Measurements from ENCODE around the gene FAAP24.
"Not testable (repeated sequence)": the region's sequence is repeated elsewhere in the genome, so short reads cannot be mapped to it uniquely, and the experiment has no call there.

Gene FAAP24

DNA sequence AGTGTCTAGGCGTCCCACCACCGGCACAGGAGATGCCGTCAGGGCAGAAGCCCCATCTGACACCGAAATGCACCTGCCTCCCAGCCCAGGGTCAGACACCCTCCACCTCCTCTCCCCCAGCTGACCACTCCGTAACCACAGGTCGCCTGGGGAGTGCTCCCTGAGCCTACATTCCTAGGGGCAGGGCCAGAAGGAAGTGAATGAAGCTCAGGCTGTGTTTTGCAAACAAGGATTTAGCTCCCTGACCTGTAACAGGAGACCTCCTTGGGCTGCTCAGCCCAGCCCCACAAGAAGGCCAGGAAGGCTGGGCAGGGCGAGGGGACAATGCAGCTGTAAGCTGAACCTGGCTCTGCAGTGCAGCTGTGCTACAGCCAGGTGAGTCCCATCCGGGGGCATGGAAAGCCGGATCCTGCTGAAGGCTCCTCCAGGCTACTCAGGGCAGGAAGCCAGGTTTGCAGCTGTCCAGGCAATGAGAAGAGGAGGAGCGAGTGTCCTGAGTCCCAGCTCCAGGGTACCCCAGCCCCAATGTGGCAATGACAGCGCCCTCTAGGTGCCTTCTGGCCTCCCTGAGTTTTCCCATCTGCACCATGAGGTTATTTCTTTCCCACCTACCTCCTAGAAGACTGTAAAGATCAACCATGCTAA is 50.6 kb downstream of the FAAP24 start:
- no peaks in the 10 kb centered on the region for H3K9me3 ChIP-seq (ENCODE audit: severe bottlenecking)
- no peaks in the 10 kb centered on the region for H3K4me1 ChIP-seq (ENCODE audit: insufficient read depth, poor library complexity, severe bottlenecking)
- H3K36me3 ChIP-seq (ENCODE audit: low read depth) = peaks cover 8% of the 10 kb centered on the region; the same call in 1 of the 2 replicates
- no peak overlapping the region for H3K27ac ChIP-seq (ENCODE audit: poor library complexity, severe bottlenecking)
- no peak overlapping the region for H3K4me3 ChIP-seq (ENCODE audit: severe bottlenecking)
- TF ChIP-seq, protein P1, sequence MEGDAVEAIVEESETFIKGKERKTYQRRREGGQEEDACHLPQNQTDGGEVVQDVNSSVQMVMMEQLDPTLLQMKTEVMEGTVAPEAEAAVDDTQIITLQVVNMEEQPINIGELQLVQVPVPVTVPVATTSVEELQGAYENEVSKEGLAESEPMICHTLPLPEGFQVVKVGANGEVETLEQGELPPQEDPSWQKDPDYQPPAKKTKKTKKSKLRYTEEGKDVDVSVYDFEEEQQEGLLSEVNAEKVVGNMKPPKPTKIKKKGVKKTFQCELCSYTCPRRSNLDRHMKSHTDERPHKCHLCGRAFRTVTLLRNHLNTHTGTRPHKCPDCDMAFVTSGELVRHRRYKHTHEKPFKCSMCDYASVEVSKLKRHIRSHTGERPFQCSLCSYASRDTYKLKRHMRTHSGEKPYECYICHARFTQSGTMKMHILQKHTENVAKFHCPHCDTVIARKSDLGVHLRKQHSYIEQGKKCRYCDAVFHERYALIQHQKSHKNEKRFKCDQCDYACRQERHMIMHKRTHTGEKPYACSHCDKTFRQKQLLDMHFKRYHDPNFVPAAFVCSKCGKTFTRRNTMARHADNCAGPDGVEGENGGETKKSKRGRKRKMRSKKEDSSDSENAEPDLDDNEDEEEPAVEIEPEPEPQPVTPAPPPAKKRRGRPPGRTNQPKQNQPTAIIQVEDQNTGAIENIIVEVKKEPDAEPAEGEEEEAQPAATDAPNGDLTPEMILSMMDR (IDR thresholded peaks at IDR 0.05; ENCODE audit: poor library complexity, severe bottlenecking) = no peak
- DNase-seq (ENCODE audit: low spot score) (no peak), ATAC-seq (ENCODE audit: low read depth) (no peak)
- H3K27me3 ChIP-seq (ENCODE audit: insufficient read depth, poor library complexity, severe bottlenecking) = no peaks in the 10 kb centered on the region

DNA sequence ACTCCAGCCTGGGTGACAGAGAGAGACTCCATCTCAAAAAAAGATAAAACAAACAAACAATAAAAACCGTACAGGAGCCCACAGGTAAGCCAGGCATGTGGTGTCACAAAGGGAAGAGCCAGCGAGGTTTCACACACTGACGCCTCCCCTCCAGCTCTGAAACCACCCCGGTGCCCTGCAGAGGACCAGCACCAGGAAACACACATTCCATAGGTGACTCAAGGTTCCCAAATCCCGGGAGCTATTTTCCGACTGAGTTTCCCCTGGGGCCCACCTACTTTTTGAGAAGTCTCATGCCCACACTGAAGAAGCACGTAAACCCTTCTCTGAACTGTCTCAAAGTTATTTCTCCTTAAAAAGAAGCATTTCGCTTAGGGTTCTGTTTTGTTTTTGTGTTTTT is 52.4 kb downstream of the FAAP24 start:
- DNase-seq (ENCODE audit: low spot score) (no peak), ATAC-seq (ENCODE audit: low read depth) (no peak)
- TF ChIP-seq, protein P1 (IDR thresholded peaks at IDR 0.05; ENCODE audit: poor library complexity, severe bottlenecking) = no peak
- Histone ChIP-seq H3K4me3 (ENCODE audit: severe bottlenecking) (no peak overlapping the region), H3K27ac (ENCODE audit: poor library complexity, severe bottlenecking) (no peak overlapping the region), H3K36me3 (ENCODE audit: low read depth) (peaks cover 4% of the 10 kb centered on the region; the same call in 1 of the 2 replicates), H3K27me3 (ENCODE audit: insufficient read depth, poor library complexity, severe bottlenecking) (no peaks in the 10 kb centered on the region), H3K9me3 (ENCODE audit: severe bottlenecking) (no peaks in the 10 kb centered on the region), H3K4me1 (ENCODE audit: insufficient read depth, poor library complexity, severe bottlenecking) (no peaks in the 10 kb centered on the region)

DNA sequence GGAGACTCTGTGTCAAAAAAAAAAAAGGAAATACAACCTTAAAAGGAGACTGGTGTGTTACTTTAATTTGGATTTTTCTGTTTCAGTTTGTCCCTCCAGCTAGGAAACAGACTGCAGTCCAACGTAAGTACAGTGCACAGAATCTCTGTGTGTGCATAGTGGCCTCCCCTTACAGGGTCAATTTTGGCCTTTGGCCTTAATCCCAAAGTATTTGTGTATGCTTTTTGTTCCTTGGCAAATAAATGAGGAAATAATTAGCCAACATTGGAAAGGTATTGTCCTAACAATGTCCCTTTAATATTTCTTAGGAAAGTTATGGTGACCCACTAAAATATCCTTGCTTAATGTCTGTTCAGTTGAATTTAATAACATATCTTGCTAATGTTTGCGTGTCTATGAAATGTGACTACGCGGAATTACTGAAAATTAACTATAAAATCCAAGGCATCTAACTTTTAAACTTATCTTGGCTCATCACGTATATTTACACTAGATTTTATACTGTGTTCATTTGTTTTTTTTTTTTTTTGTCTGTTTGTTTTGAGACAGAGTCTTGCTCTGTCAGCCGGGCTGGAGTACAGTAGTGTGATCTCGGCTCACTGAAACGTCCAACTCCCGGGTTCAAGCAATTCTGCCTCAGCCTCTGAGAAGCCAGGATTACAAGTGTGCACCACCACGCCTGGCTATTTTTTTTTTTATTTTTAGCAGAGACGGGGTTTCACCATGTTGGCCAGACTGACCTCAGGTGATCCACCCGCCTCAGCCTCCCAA is 53.6 kb downstream of the FAAP24 start:
- not testable (repeated sequence) for H3K36me3 ChIP-seq (ENCODE audit: low read depth); H3K4me3 ChIP-seq (ENCODE audit: severe bottlenecking); DNase-seq (ENCODE audit: low spot score); H3K9me3 ChIP-seq (ENCODE audit: severe bottlenecking); H3K27ac ChIP-seq (ENCODE audit: poor library complexity, severe bottlenecking); H3K4me1 ChIP-seq (ENCODE audit: insufficient read depth, poor library complexity, severe bottlenecking); ATAC-seq (ENCODE audit: low read depth); H3K27me3 ChIP-seq (ENCODE audit: insufficient read depth, poor library complexity, severe bottlenecking)

DNA sequence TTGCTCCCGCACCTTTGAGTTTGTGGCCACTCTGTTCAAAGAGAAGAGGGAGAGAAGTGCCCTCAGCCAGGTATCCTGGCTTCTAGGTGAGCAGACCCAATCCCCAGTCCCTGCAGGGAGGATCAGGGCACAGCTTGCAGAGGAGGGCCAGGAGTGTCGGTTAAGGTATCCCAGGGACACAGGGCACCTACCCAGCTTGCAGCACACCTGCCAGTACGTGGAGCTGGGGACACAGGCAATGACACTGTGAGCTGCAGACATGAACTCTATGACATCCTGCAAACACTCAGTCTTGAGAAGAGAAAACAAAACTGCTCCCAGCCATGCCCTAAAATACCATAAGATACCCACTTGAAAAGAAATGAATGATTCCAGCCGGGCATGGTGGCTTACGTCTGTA is 54.6 kb downstream of the FAAP24 start:
- not testable (repeated sequence) for H3K4me3 ChIP-seq (ENCODE audit: severe bottlenecking); H3K9me3 ChIP-seq (ENCODE audit: severe bottlenecking); H3K36me3 ChIP-seq (ENCODE audit: low read depth); H3K27ac ChIP-seq (ENCODE audit: poor library complexity, severe bottlenecking); H3K27me3 ChIP-seq (ENCODE audit: insufficient read depth, poor library complexity, severe bottlenecking); ATAC-seq (ENCODE audit: low read depth); H3K4me1 ChIP-seq (ENCODE audit: insufficient read depth, poor library complexity, severe bottlenecking); DNase-seq (ENCODE audit: low spot score)

Data from RWPE2 (cell line).